Calu3 (cell line): ENCODE results near the gene HLA-F. TPM values are rescaled to one million over a fixed set of nuclear protein-coding genes. Genes with fewer than 3 reads are reported as not detected.

Experiments used
- BruUV-seq: library from RNA; stranded (reverse); fragments of 400-500 nt; replicated peaks from 2 replicates; lab custom pipeline; 2021; lab: Mats Ljungman, UMichigan
- CTCF ChIA-PET: fragments of 300-600 bp; sonication (Branson Sonifier 250); formaldehyde crosslinking; loops from one replicate; lab custom pipeline; 2022; ENCODE audit warnings: antibody characterized with exemption; lab: Charles Lee
- DNase-seq: peaks from one replicate; pipeline ENCODE4 v3.0.0; 2022
- H3K27ac Mint-ChIP-seq: one replicate; pipeline ENCODE4 v1.8.0; 2022; ENCODE audit warnings: mixed read lengths; ENCODE audit not compliant: unreplicated experiment
- H3K27me3 Mint-ChIP-seq: one replicate; pipeline ENCODE4 v1.8.0; 2022; ENCODE audit warnings: mixed read lengths; ENCODE audit not compliant: unreplicated experiment
- H3K36me3 Mint-ChIP-seq: one replicate; pipeline ENCODE4 v1.8.0; 2022; ENCODE audit warnings: mild to moderate bottlenecking, moderate library complexity, mixed read lengths; ENCODE audit not compliant: insufficient read depth, unreplicated experiment
- H3K4me1 Mint-ChIP-seq: one replicate; pipeline ENCODE4 v1.8.0; 2022; ENCODE audit warnings: mild to moderate bottlenecking, low read depth, mixed read lengths; ENCODE audit not compliant: unreplicated experiment
- H3K4me3 Mint-ChIP-seq: one replicate; pipeline ENCODE4 v1.8.0; 2022; ENCODE audit warnings: mild to moderate bottlenecking, low read depth, moderate library complexity, mixed read lengths; ENCODE audit not compliant: unreplicated experiment
- H3K9me3 Mint-ChIP-seq: one replicate; pipeline ENCODE4 v1.8.0; 2022; ENCODE audit warnings: low read depth, mixed read lengths; ENCODE audit not compliant: unreplicated experiment
- intact Hi-C: fragments of 100-400 bp; cut with micrococcal nuclease; formaldehyde crosslinking; loops from one replicate; pipeline ENCODE4 v1.10.0; 2022; ENCODE audit not compliant: unreplicated experiment
- total RNA-seq: library from RNA; stranded (reverse); gene quantifications from 2 replicates; pipeline ENCODE4 v1.2.3, GENCODE V29; 2022
- TF ChIP-seq, protein P1 (sequence below): fragments of 200-600 bp; IDR thresholded peaks from one replicate; pipeline ENCODE4 v1.8.0; 2022; ENCODE audit warnings: antibody characterized with exemption; ENCODE audit not compliant: unreplicated experiment

HLA-F gene
- total RNA-seq, 1 experiment from 2014 or later = 57.9 TPM

DNA sequence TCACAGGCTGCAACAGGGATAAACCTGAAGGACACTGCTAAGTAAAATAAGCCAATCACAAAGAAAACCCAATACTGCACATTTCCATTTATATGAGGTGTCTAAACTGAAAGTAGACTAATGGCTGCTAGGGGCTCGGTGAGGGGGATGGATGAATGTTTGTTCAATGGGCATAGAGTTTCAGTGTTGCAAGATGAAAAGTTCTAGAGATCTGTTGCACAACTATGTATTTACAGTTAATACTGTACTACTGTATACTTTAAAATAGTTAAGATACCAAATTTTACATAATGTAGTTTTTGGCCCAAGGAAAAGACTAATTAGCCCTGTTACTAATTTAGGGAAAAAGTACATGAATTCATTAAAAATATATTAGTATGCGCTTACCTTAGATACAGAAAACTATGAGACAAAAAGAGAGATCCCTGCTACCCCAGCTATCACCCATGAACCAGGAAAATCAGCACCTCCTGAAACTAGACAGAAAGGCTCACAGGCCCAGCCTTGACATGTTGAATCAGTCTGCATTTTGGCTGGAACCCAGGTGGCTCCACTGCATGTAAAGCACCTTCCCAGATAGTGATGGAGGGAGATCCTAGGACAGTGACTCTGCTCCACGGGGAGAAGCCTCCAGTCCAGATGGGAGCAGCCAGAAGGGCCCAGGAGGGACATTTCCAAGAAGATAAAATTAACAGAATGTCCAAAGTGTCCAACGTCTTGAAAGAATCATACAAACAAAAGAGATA lies 16.1 kb downstream of the HLA-F start:
- CTCF ChIA-PET = no interaction called here
- Mint-ChIP-seq H3K9me3 (no peaks in the 10 kb centered on the region), H3K27ac (no peak overlapping the region), H3K4me3 (no peak overlapping the region), H3K4me1 (no peaks in the 10 kb centered on the region), H3K36me3 (no peaks in the 10 kb centered on the region), H3K27me3 (no peaks in the 10 kb centered on the region)
- no peak for DNase-seq
- TF ChIP-seq, protein P1, sequence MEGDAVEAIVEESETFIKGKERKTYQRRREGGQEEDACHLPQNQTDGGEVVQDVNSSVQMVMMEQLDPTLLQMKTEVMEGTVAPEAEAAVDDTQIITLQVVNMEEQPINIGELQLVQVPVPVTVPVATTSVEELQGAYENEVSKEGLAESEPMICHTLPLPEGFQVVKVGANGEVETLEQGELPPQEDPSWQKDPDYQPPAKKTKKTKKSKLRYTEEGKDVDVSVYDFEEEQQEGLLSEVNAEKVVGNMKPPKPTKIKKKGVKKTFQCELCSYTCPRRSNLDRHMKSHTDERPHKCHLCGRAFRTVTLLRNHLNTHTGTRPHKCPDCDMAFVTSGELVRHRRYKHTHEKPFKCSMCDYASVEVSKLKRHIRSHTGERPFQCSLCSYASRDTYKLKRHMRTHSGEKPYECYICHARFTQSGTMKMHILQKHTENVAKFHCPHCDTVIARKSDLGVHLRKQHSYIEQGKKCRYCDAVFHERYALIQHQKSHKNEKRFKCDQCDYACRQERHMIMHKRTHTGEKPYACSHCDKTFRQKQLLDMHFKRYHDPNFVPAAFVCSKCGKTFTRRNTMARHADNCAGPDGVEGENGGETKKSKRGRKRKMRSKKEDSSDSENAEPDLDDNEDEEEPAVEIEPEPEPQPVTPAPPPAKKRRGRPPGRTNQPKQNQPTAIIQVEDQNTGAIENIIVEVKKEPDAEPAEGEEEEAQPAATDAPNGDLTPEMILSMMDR = no peak
- BruUV-seq = no TSS peak
- intact Hi-C loops = loop anchor here (10.0 kb wide), 1 partner anchor 275 kb away; no protein-coding TSS in a partner anchor

GRCh38 chr6:29739882-29740261 lies 16.6 kb downstream of the HLA-F start:
- intact Hi-C loops = loop anchor here (10.0 kb wide), 1 partner anchor 275 kb away; no protein-coding TSS in a partner anchor
- H3K27ac Mint-ChIP-seq = no peak overlapping the region
- BruUV-seq = no TSS peak
- no peaks in the 10 kb centered on the region for H3K4me1 Mint-ChIP-seq
- no peaks in the 10 kb centered on the region for H3K9me3 Mint-ChIP-seq
- DNase-seq = no peak
- H3K4me3 Mint-ChIP-seq = no peak overlapping the region
- TF ChIP-seq, protein P1 = no peak
- no peaks in the 10 kb centered on the region for H3K36me3 Mint-ChIP-seq
- CTCF ChIA-PET = no interaction called here
- H3K27me3 Mint-ChIP-seq = no peaks in the 10 kb centered on the region

DNA sequence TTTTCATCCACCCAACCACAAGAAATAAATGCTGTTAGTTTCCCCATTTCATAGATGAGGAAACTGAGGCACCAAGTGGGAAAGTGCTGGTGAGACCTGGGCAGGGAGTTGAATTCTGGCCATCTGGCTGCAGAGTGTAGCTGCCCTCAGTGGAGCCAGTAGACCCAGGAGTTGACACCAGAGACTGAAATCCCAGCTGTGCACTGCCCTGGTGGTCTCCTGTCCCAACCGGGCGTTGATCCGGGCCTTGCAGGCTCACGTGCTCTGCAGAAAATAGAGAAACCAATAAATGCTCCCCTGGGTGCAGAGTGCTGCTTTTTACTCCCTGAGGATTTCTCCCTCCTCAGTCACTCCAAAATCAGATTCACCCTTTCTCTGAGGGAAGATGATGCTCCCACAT lies 18.4 kb downstream of the HLA-F start:
- intact Hi-C loops = no loop called here
- H3K36me3 Mint-ChIP-seq = peaks cover 5% of the 10 kb centered on the region
- no peak overlapping the region for H3K4me3 Mint-ChIP-seq
- no peak for DNase-seq
- no peaks in the 10 kb centered on the region for H3K9me3 Mint-ChIP-seq
- no TSS peak for BruUV-seq
- no peaks in the 10 kb centered on the region for H3K27me3 Mint-ChIP-seq
- H3K4me1 Mint-ChIP-seq = no peaks in the 10 kb centered on the region
- H3K27ac Mint-ChIP-seq = no peak overlapping the region
- TF ChIP-seq, protein P1 = no peak
- CTCF ChIA-PET = no interaction called here

GRCh38 chr6:29742127-29742526 lies 18.9 kb downstream of the HLA-F start:
- no peaks in the 10 kb centered on the region for H3K27me3 Mint-ChIP-seq
- TF ChIP-seq, protein P1 = no peak
- no peak for DNase-seq
- peaks cover 5% of the 10 kb centered on the region for H3K36me3 Mint-ChIP-seq
- H3K27ac Mint-ChIP-seq = no peak overlapping the region
- H3K9me3 Mint-ChIP-seq = no peaks in the 10 kb centered on the region
- CTCF ChIA-PET = no interaction called here
- no peaks in the 10 kb centered on the region for H3K4me1 Mint-ChIP-seq
- no TSS peak for BruUV-seq
- no peak overlapping the region for H3K4me3 Mint-ChIP-seq
- intact Hi-C loops = no loop called here
